HUDEP-2 (cell line): ENCODE data around the gene KIF26B.

Experiments used
- DNase-seq, 76 experiments: peaks; one replicate each; lab custom pipeline; 2025; ENCODE audit not compliant: unreplicated experiment in 76 of 76; lab: John Stamatoyannopoulos, UW

Gene KIF26B

GRCh38 chr1:245542365-245542764 lies 387.6 kb downstream of the KIF26B start:
- DNase-seq = no peak

- no peak for DNase-seq
Observed at GRCh38 chr1:245544236-245544635, 389.5 kb downstream of the KIF26B start.

- no peak for DNase-seq
Observed at GRCh38 chr1:245546875-245547274, 392.1 kb downstream of the KIF26B start.

GRCh38 chr1:245549996-245550719 lies 395.4 kb downstream of the KIF26B start:
- DNase-seq = no peak

- DNase-seq = no peak
Observed at GRCh38 chr1:245550720-245551043, 395.9 kb downstream of the KIF26B start.

GRCh38 chr1:245551536-245551935 lies 396.8 kb downstream of the KIF26B start:
- DNase-seq = no peak

- no peak for DNase-seq
Observed at GRCh38 chr1:245552331-245552730, 397.5 kb downstream of the KIF26B start.

- DNase-seq = no peak
Observed at GRCh38 chr1:245556057-245556456, 401.3 kb downstream of the KIF26B start.

GRCh38 chr1:245558069-245558468 lies 403.3 kb downstream of the KIF26B start:
- no peak for DNase-seq

GRCh38 chr1:245560316-245560859 lies 405.6 kb downstream of the KIF26B start:
- DNase-seq = no peak

GRCh38 chr1:245561665-245562234 lies 407.0 kb downstream of the KIF26B start:
- no peak for DNase-seq

GRCh38 chr1:245566134-245566533 lies 411.3 kb downstream of the KIF26B start:
- DNase-seq = no peak

GRCh38 chr1:245566952-245567351 lies 412.2 kb downstream of the KIF26B start:
- DNase-seq = no peak

- DNase-seq = no peak
Observed at GRCh38 chr1:245571815-245572294, 417.1 kb downstream of the KIF26B start.

GRCh38 chr1:245572709-245573108 lies 417.9 kb downstream of the KIF26B start:
- DNase-seq = no peak

- no peak for DNase-seq
Observed at GRCh38 chr1:245575710-245576109, 420.9 kb downstream of the KIF26B start.

GRCh38 chr1:245576323-245576722 lies 421.5 kb downstream of the KIF26B start:
- no peak for DNase-seq

GRCh38 chr1:245577191-245578157 lies 422.7 kb downstream of the KIF26B start:
- DNase-seq = no peak

GRCh38 chr1:245578308-245578707 lies 423.5 kb downstream of the KIF26B start:
- DNase-seq = no peak

GRCh38 chr1:245578771-245579170 lies 424.0 kb downstream of the KIF26B start:
- no peak for DNase-seq

GRCh38 chr1:245579881-245580280 lies 425.1 kb downstream of the KIF26B start:
- no peak for DNase-seq
